Measurements from ENCODE around the gene FZR1. TPM values are rescaled to one million over a fixed set of nuclear protein-coding genes. Genes with fewer than 3 reads are reported as not detected.

FZR1 gene
- total and polyA plus RNA-seq, 8 donors = 15.1 to 34.2 (median 20.4) TPM

DNA sequence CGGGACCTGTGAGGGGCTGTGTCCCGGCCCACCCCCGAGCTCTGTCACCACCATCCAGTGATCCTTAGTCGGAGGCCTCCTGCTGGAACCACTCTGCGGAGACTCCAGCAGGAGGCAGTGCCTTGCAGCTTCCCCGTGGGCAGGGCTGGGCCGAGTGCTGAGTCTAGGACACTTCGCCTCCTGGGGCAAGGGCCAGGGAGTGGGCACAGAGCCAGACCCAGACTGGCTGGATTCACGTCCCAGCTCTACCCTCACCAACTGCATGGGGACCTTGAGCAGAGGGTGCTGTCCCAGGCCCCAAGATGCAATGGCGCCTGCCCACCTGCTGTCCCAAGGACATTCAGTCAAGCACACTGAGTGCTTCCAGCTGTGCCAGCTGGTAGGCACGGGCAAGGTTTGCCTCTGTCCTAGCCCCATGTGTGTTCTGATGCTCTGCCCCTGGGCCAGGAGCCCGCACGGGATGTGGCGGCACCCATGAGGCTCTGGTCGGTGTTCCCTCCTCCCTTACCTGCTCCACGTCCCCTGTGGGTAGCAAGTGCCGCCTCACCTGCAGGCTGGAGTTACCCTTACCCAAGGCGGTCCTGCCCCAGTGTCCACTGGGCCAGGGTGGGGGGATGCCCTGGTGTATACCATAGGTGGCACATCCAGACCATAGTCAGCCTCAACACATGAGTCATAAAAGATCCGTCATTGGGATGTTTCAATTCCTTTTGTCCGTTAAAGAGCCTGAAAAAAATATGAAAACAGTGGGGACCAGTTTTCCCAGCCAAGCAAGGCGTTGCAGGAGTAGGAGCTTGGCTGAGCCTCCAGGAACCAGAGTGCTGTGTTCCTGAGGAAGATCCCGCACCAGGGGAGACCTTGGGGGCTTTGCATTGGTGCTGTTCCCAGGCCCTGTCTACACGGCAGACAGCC is 7.4 kb downstream of the FZR1 start:
- ATAC-seq (peak in 2 of 4 donors; percentile 50 to 52), FAIRE-seq (no peak), DNase-seq (peak; percentile 38 to 89 (median 60))
- WGBS, 2 donors = 72 to 73% methylated on average over 23 of the region's 23 CpGs
- intact Hi-C loops (cut with DNase I) = no loop called here
- Histone ChIP-seq H3K36me3 (no peaks in the 10 kb centered on the region), H3K4me1 (peaks cover 0 to 18% (median 11%) of the 10 kb centered on the region in 3 donors), H3K9me3 (no peaks in the 10 kb centered on the region), H3K27ac (no peak overlapping the region), H3K27me3 (no peaks in the 10 kb centered on the region), H3K4me3 (no peak overlapping the region)
- TF ChIP-seq, protein P1, sequence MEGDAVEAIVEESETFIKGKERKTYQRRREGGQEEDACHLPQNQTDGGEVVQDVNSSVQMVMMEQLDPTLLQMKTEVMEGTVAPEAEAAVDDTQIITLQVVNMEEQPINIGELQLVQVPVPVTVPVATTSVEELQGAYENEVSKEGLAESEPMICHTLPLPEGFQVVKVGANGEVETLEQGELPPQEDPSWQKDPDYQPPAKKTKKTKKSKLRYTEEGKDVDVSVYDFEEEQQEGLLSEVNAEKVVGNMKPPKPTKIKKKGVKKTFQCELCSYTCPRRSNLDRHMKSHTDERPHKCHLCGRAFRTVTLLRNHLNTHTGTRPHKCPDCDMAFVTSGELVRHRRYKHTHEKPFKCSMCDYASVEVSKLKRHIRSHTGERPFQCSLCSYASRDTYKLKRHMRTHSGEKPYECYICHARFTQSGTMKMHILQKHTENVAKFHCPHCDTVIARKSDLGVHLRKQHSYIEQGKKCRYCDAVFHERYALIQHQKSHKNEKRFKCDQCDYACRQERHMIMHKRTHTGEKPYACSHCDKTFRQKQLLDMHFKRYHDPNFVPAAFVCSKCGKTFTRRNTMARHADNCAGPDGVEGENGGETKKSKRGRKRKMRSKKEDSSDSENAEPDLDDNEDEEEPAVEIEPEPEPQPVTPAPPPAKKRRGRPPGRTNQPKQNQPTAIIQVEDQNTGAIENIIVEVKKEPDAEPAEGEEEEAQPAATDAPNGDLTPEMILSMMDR (IDR thresholded peaks at IDR 0.05) = no peak

GRCh38 chr19:3514930-3515329 is 8.8 kb downstream of the FZR1 start:
- Histone ChIP-seq H3K4me3 (no peak overlapping the region), H3K27ac (no peak overlapping the region), H3K4me1 (peaks cover 0 to 19% (median 16%) of the 10 kb centered on the region in 3 donors), H3K9me3 (no peaks in the 10 kb centered on the region), H3K27me3 (no peaks in the 10 kb centered on the region), H3K36me3 (no peaks in the 10 kb centered on the region)
- DNase-seq (no peak), FAIRE-seq (no peak), ATAC-seq (no peak)
- intact Hi-C loops (cut with DNase I) = no loop called here
- WGBS, 2 donors = 90 to 93% methylated on average over 12 of the region's 12 CpGs
- TF ChIP-seq, protein P1 (IDR thresholded peaks at IDR 0.05) = no peak

GRCh38 chr19:3515891-3516422 is 9.8 kb downstream of the FZR1 start:
- 80 to 81% methylated on average over 15 of the region's 15 CpGs for WGBS, 2 donors
- H3K27ac ChIP-seq = no peak overlapping the region
- no peaks in the 10 kb centered on the region for H3K9me3 ChIP-seq
- intact Hi-C loops (cut with DNase I) = no loop called here
- no peaks in the 10 kb centered on the region for H3K27me3 ChIP-seq
- peaks cover 0 to 19% (median 16%) of the 10 kb centered on the region in 3 donors for H3K4me1 ChIP-seq
- TF ChIP-seq, protein P1 (IDR thresholded peaks at IDR 0.05) = no peak
- FAIRE-seq (no peak), DNase-seq (no peak), ATAC-seq (no peak)
- H3K36me3 ChIP-seq = no peaks in the 10 kb centered on the region
- H3K4me3 ChIP-seq = no peak overlapping the region

DNA sequence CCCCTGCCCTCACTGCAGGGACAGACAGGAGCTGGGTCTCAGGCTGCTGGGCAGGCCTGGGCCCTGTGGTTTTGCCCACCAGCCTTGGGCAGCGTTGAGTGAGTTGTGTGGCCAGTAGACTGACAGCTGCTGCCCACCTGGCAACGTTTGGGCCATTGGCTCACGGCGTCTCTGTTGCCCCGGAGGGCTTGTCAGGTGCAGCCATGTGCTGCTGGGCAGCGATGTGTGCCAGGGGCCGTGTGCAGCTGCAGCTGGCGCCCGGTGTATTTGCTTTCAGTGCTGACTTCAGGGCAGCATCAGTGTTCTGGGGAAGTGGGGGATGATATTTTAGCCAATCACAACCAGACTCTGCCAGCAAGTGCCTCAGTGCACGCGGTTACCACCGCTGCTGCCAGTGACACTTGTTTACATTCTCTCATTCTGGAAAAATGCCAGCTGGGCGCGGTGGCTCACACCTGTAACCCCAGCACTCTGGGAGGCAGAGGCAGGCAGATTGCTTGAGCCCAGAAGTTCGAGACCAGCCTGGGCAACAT is 10.6 kb downstream of the FZR1 start:
- H3K27ac ChIP-seq = no peak overlapping the region
- TF ChIP-seq, protein P1 (IDR thresholded peaks at IDR 0.05) = no peak
- ATAC-seq = peak; percentile 47 to 76 (median 62)

More for the DNA sequence above, 10.6 kb downstream of the FZR1 start:
- H3K27me3 ChIP-seq = no peaks in the 10 kb centered on the region
- H3K9me3 ChIP-seq = no peaks in the 10 kb centered on the region
- H3K4me3 ChIP-seq = no peak overlapping the region
- intact Hi-C loops (cut with DNase I) = no loop called here
- 24 to 33% methylated on average over 15 of the region's 15 CpGs for WGBS, 2 donors
- H3K36me3 ChIP-seq = no peaks in the 10 kb centered on the region
- FAIRE-seq (no peak), DNase-seq (peak in 5 of 6 donors; percentile 44 to 82 (median 59))
- H3K4me1 ChIP-seq = peaks cover 0 to 19% (median 16%) of the 10 kb centered on the region in 3 donors

Measured in pancreas (tissue), 10 donors.